Calu3 (cell line): ENCODE measurements around the gene ATPAF2. TPM values are rescaled to one million over a fixed set of nuclear protein-coding genes. Genes with fewer than 3 reads are reported as not detected.

ENCODE experiments used
- BruUV-seq: library from RNA; stranded (reverse); fragments of 400-500 nt; replicated peaks from 2 replicates; lab custom pipeline; 2021; lab: Mats Ljungman, UMichigan
- CTCF ChIA-PET: fragments of 300-600 bp; sonication (Branson Sonifier 250); formaldehyde crosslinking; loops from one replicate; lab custom pipeline; 2022; ENCODE audit warnings: antibody characterized with exemption; lab: Charles Lee
- DNase-seq: peaks from one replicate; pipeline ENCODE4 v3.0.0; 2022
- H3K27ac Mint-ChIP-seq: one replicate; pipeline ENCODE4 v1.8.0; 2022; ENCODE audit warnings: mixed read lengths; ENCODE audit not compliant: unreplicated experiment
- H3K27me3 Mint-ChIP-seq: one replicate; pipeline ENCODE4 v1.8.0; 2022; ENCODE audit warnings: mixed read lengths; ENCODE audit not compliant: unreplicated experiment
- H3K36me3 Mint-ChIP-seq: one replicate; pipeline ENCODE4 v1.8.0; 2022; ENCODE audit warnings: mild to moderate bottlenecking, moderate library complexity, mixed read lengths; ENCODE audit not compliant: insufficient read depth, unreplicated experiment
- H3K4me1 Mint-ChIP-seq: one replicate; pipeline ENCODE4 v1.8.0; 2022; ENCODE audit warnings: mild to moderate bottlenecking, low read depth, mixed read lengths; ENCODE audit not compliant: unreplicated experiment
- H3K4me3 Mint-ChIP-seq: one replicate; pipeline ENCODE4 v1.8.0; 2022; ENCODE audit warnings: mild to moderate bottlenecking, low read depth, moderate library complexity, mixed read lengths; ENCODE audit not compliant: unreplicated experiment
- H3K9me3 Mint-ChIP-seq: one replicate; pipeline ENCODE4 v1.8.0; 2022; ENCODE audit warnings: low read depth, mixed read lengths; ENCODE audit not compliant: unreplicated experiment
- CTCF ChIP-seq: fragments of 200-600 bp; IDR thresholded peaks from one replicate; pipeline ENCODE4 v1.8.0; 2022; ENCODE audit warnings: antibody characterized with exemption; ENCODE audit not compliant: unreplicated experiment
- intact Hi-C: fragments of 100-400 bp; cut with micrococcal nuclease; formaldehyde crosslinking; loops from one replicate; pipeline ENCODE4 v1.10.0; 2022; ENCODE audit not compliant: unreplicated experiment
- total RNA-seq: library from RNA; stranded (reverse); gene quantifications from 2 replicates; pipeline ENCODE4 v1.2.3, GENCODE V29; 2022

Gene ATPAF2
- total RNA-seq, 1 experiment from 2014 or later: 17.7 TPM

GRCh38 chr17:18028114-18028951 is 10.6 kb downstream of the ATPAF2 start:
- no TSS peak for BruUV-seq
- Mint-ChIP-seq H3K27ac (no peak overlapping the region), H3K36me3 (no peaks in the 10 kb centered on the region), H3K4me1 (no peaks in the 10 kb centered on the region), H3K27me3 (no peaks in the 10 kb centered on the region), H3K9me3 (no peaks in the 10 kb centered on the region), H3K4me3 (no peak overlapping the region)
- CTCF ChIA-PET: interaction anchor here (0.6 kb wide), 1 partner anchor 66 kb away, joined by 3 read pairs; no protein-coding TSS in a partner anchor
- intact Hi-C loops: no loop called here
- DNase-seq: no peak
- TF ChIP-seq CTCF: no peak

- CTCF ChIA-PET: no interaction called here
- no TSS peak for BruUV-seq
- Mint-ChIP-seq H3K36me3 (no peaks in the 10 kb centered on the region), H3K4me1 (no peaks in the 10 kb centered on the region), H3K4me3 (no peak overlapping the region), H3K27ac (no peak overlapping the region), H3K9me3 (no peaks in the 10 kb centered on the region), H3K27me3 (no peaks in the 10 kb centered on the region)
- intact Hi-C loops: no loop called here
- TF ChIP-seq CTCF: no peak
- DNase-seq: no peak
Measured at GRCh38 chr17:18027280-18027679, 11.7 kb downstream of the ATPAF2 start.

- Mint-ChIP-seq H3K9me3 (no peaks in the 10 kb centered on the region), H3K36me3 (no peaks in the 10 kb centered on the region), H3K27ac (no peak overlapping the region), H3K4me1 (no peaks in the 10 kb centered on the region), H3K27me3 (no peaks in the 10 kb centered on the region), H3K4me3 (no peak overlapping the region)
- BruUV-seq: no TSS peak
- TF ChIP-seq CTCF: no peak
- no peak for DNase-seq
- intact Hi-C loops: no loop called here
- CTCF ChIA-PET: no interaction called here
Measured at GRCh38 chr17:18025945-18026776, 12.8 kb downstream of the ATPAF2 start.

- Mint-ChIP-seq H3K36me3 (no peaks in the 10 kb centered on the region), H3K27ac (no peak overlapping the region), H3K9me3 (no peaks in the 10 kb centered on the region), H3K4me1 (no peaks in the 10 kb centered on the region), H3K27me3 (no peaks in the 10 kb centered on the region), H3K4me3 (no peak overlapping the region)
- no peak for TF ChIP-seq CTCF
- intact Hi-C loops: no loop called here
- BruUV-seq: no TSS peak
- CTCF ChIA-PET: no interaction called here
- no peak for DNase-seq
Measured at GRCh38 chr17:18025241-18025944, 13.6 kb downstream of the ATPAF2 start.
